Measurements from ENCODE around the gene ZNF384. TPM values are rescaled to one million over a fixed set of nuclear protein-coding genes. Genes with fewer than 3 reads are reported as not detected.

ZNF384 gene
- total RNA-seq, 3 donors from 2014 or later (not counting 1 experiment from before 2014, with no cell fraction given): 95.1 to 101 (median 100) TPM

DNA sequence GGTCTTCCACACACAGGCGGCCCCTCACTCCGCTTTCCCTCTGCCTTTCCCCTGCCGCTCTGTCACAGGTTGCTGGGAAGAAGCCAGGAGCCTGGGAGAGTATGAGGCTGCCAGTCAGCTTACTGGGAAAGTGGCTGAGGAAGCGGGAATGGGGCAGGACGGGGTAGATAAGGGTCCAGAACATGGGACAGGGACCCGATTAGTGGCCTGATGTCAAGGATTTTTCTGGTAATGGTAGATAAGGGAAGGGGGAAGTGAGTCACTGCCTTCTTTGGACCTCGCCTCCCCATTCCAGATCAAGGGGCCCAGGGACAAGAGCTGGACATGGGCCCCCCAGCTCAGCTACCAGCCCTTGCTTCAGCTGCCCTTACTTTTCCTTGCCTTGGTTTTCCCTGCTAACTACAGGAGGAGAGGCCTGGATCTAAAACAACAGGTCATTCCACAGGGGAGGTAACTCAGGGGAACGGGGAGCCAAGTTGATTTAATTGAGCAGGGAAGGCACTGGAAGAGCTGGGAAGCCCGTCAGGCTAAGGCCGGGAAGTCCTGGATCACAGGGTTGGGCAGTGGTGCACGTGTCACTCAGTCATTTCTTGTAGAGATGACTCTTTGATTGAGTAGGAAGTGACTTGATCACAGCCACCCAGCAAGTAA is 49.9 kb downstream of the ZNF384 start:
- no peak overlapping the region for H3K4me3 Mint-ChIP-seq
- no peaks in the 10 kb centered on the region for H3K9me3 Mint-ChIP-seq
- intact Hi-C loops (cut with micrococcal nuclease): no loop called here
- no peaks in the 10 kb centered on the region for H3K36me3 Mint-ChIP-seq
- Histone ChIP-seq H3K27me3 (ENCODE audit: control insufficient read depth, insufficient read depth, low read length) (no peaks in the 10 kb centered on the region), H3K9me3 (ENCODE audit: control insufficient read depth, insufficient read depth, low read length) (no peaks in the 10 kb centered on the region), H3K4me3 (ENCODE audit: low read length) (no peak overlapping the region), H3K27ac (ENCODE audit: low read length) (no peak overlapping the region), H3K4me1 (ENCODE audit: control insufficient read depth, insufficient read depth, low read length) (peaks cover 56% of the 10 kb centered on the region), H3K36me3 (ENCODE audit: control insufficient read depth, insufficient read depth, low read length) (no peaks in the 10 kb centered on the region)
- DNase-seq: no peak
- peak overlapping the region in 1 of 2 donors; percentile 36 for H3K27ac Mint-ChIP-seq
- no peak for TF ChIP-seq CTCF (IDR thresholded peaks at IDR 0.05)
- peaks cover 21 to 22% of the 10 kb centered on the region in 2 donors for H3K4me1 Mint-ChIP-seq
- no peaks in the 10 kb centered on the region for H3K27me3 Mint-ChIP-seq (ENCODE audit: low read depth in 2 of 2)
- 84% methylated on average over 11 of the region's 11 CpGs for WGBS (ENCODE audit: insufficient coverage)
- ATAC-seq: no peak

- Histone ChIP-seq H3K9me3 (ENCODE audit: control insufficient read depth, insufficient read depth, low read length) (no peaks in the 10 kb centered on the region), H3K27me3 (ENCODE audit: control insufficient read depth, insufficient read depth, low read length) (no peaks in the 10 kb centered on the region), H3K27ac (ENCODE audit: low read length) (no peak overlapping the region), H3K36me3 (ENCODE audit: control insufficient read depth, insufficient read depth, low read length) (no peaks in the 10 kb centered on the region), H3K4me1 (ENCODE audit: control insufficient read depth, insufficient read depth, low read length) (peaks cover 61% of the 10 kb centered on the region), H3K4me3 (ENCODE audit: low read length) (no peak overlapping the region)
- H3K36me3 Mint-ChIP-seq: no peaks in the 10 kb centered on the region
- ATAC-seq: no peak
- H3K4me3 Mint-ChIP-seq: no peak overlapping the region
- 63% methylated on average over 9 of the region's 9 CpGs for WGBS (ENCODE audit: insufficient coverage)
- H3K9me3 Mint-ChIP-seq: no peaks in the 10 kb centered on the region
- no peak for DNase-seq
- no peak for TF ChIP-seq CTCF (IDR thresholded peaks at IDR 0.05)
- no peak overlapping the region for H3K27ac Mint-ChIP-seq
- intact Hi-C loops (cut with micrococcal nuclease): no loop called here
- no peaks in the 10 kb centered on the region for H3K27me3 Mint-ChIP-seq (ENCODE audit: low read depth in 2 of 2)
- H3K4me1 Mint-ChIP-seq: peaks cover 27 to 28% of the 10 kb centered on the region in 2 donors
These were observed 50.9 kb downstream of the ZNF384 start for GRCh38 chr12:6638305-6638704.

DNA sequence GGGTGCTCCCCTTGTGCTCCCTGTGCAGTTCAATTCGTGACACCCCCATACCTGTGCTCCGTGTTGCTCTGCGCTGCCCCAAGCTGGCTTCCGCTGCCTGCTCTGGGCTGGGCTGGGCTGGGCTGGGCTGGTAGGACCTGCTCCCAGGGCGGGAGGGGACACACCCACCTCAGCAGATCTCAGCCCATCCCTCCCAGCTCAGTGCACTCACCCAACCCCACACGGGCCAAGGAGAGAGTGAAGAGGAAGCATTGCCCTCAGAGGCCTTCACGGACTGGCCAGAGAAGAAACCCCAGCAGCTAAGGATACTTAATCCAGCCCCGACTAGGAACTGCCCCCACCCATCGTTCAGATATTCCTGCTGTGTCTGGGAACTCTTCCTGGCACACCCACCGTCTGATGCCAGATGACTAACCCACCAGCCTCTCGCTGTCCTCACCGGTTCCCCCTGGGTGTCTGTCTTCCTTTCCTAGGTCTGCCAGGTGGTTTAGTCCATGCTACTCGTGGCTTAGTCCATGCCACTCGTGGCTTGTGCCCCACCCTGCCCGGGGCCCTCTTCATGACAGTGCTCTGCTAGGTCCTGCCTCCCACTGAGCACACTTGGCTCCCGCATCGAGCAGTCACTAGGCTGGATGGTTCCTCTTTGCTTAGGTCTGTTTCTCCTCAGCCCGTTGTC is 53.2 kb downstream of the ZNF384 start, which contains the start of gene LPAR5:
Gene LPAR5, minus strand, starts transcription at position 104 of the 676 bp plus-strand sequence. CDS start 14,711 bp downstream, outside the sequence.
- Histone ChIP-seq H3K4me1 (ENCODE audit: control insufficient read depth, insufficient read depth, low read length) (peaks cover 78% of the 10 kb centered on the region), H3K27ac (ENCODE audit: low read length) (peak within 1 kb of the TSS; percentile 87), H3K9me3 (ENCODE audit: control insufficient read depth, insufficient read depth, low read length) (no peaks in the 10 kb centered on the region), H3K4me3 (ENCODE audit: low read length) (peak within 1 kb of the TSS; percentile 44), H3K27me3 (ENCODE audit: control insufficient read depth, insufficient read depth, low read length) (no peaks in the 10 kb centered on the region), H3K36me3 (ENCODE audit: control insufficient read depth, insufficient read depth, low read length) (no peaks in the 10 kb centered on the region)
- Mint-ChIP-seq H3K27ac (peak within 1 kb of the TSS; percentile 91 to 93), H3K36me3 (no peaks in the 10 kb centered on the region), H3K4me3 (peak within 1 kb of the TSS; percentile 86), H3K27me3 (ENCODE audit: low read depth in 2 of 2) (no peaks in the 10 kb centered on the region), H3K9me3 (no peaks in the 10 kb centered on the region), H3K4me1 (peaks cover 49 to 51% of the 10 kb centered on the region in 2 donors)
- peak; percentile 31 to 49 for DNase-seq
- ATAC-seq: peak; percentile 43 to 54 (median 50)
- 20% methylated on average over 18 of the region's 18 CpGs for WGBS (ENCODE audit: insufficient coverage)
- TF ChIP-seq CTCF (IDR thresholded peaks at IDR 0.05): no peak
- intact Hi-C loops (cut with micrococcal nuclease): loop anchor here (2.0 kb wide), 1 partner anchor 27 kb away; the partner anchor contains the start of gene ING4
